Measurements from ENCODE around the gene HSPA12A. TPM values are rescaled to one million over a fixed set of nuclear protein-coding genes. Genes with fewer than 3 reads are reported as not detected.

The HSPA12A gene
- total and polyA plus RNA-seq, 4 donors = 2.0 to 9.8 (median 5.0) TPM

DNA sequence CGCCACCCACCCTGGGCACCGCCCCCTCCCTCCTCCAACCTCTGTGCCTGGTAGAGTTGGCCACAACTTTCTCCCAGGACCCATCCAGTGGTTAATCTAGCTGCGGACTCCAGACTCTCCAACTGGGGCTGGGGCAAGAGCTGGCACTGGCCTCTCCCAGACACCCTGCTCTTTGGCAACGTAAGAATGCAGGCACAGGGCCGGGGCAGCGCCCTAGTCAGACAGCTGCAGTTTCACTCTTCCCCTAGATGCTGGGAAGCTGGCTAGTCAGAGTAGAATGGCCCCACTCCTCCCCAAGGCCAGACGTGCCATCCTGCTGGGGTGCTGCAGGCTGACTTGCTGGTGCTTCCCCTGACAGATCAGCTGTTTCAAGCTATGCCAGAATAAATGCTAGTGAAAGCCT lies 22.1 kb downstream of the HSPA12A start:
- no peak overlapping the region for H3K27ac ChIP-seq (ENCODE audit: low read depth in 1 of 2, low read length in 1 of 2)
- no peak overlapping the region for H3K9ac ChIP-seq (ENCODE audit: insufficient read depth in 1 of 2, low read length in 2 of 2)
- no peaks in the 10 kb centered on the region for H3K9me3 ChIP-seq (ENCODE audit: control insufficient read depth in 4 of 4, insufficient read depth in 3 of 4, low read length in 3 of 4)
- no peak for TF ChIP-seq CTCF (IDR thresholded peaks at IDR 0.05; ENCODE audit: control extremely low read depth, extremely low read depth)
- no peak for ATAC-seq (ENCODE audit: insufficient read depth, low FRiP score)
- H3K4me1 ChIP-seq (ENCODE audit: control insufficient read depth in 5 of 5, insufficient read depth in 5 of 5, low read length in 5 of 5) = peaks cover 0 to 21% (median 6%) of the 10 kb centered on the region in 5 donors
- DNase-seq = no peak
- no peaks in the 10 kb centered on the region for H3K27me3 ChIP-seq (ENCODE audit: control insufficient read depth in 3 of 3, insufficient read depth in 3 of 3, low read length in 2 of 3)
- H3K4me3 ChIP-seq = no peak overlapping the region
- H3K36me3 ChIP-seq (ENCODE audit: control insufficient read depth in 4 of 4, insufficient read depth in 4 of 4, low read length in 4 of 4) = no peaks in the 10 kb centered on the region
- WGBS, 2 donors = 70 to 80% methylated on average over 7 of the region's 7 CpGs

DNA sequence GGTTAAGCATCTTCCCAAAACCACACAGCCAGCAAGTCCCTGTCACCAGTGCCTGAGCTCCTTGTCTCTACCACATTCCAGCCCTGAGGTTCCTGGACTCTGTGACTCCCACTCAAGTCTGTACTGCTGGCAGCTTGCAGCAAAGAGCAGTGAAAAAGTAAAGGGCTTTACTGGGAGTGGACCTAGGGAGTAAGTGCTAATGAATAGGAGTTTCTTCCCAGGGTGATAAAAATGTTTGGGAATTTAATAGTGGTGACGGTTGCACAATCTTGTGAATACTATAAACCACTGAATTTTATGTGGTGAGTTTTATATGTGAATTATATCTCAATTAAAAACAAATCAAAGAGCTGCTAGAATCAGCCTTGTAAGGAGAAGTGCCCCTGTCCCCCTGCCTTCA lies 22.6 kb downstream of the HSPA12A start:
- H3K36me3 ChIP-seq (ENCODE audit: control insufficient read depth in 4 of 4, insufficient read depth in 4 of 4, low read length in 4 of 4) = no peaks in the 10 kb centered on the region
- no peak overlapping the region for H3K4me3 ChIP-seq
- no peak for ATAC-seq (ENCODE audit: insufficient read depth, low FRiP score)
- no peaks in the 10 kb centered on the region for H3K27me3 ChIP-seq (ENCODE audit: control insufficient read depth in 3 of 3, insufficient read depth in 3 of 3, low read length in 2 of 3)
- no peak for DNase-seq
- no peaks in the 10 kb centered on the region for H3K9me3 ChIP-seq (ENCODE audit: control insufficient read depth in 4 of 4, insufficient read depth in 3 of 4, low read length in 3 of 4)
- peaks cover 0 to 21% (median 6%) of the 10 kb centered on the region in 5 donors for H3K4me1 ChIP-seq (ENCODE audit: control insufficient read depth in 5 of 5, insufficient read depth in 5 of 5, low read length in 5 of 5)
- TF ChIP-seq CTCF (IDR thresholded peaks at IDR 0.05; ENCODE audit: control extremely low read depth, extremely low read depth) = no peak
- no peak overlapping the region for H3K27ac ChIP-seq (ENCODE audit: low read depth in 1 of 2, low read length in 1 of 2)
- no peak overlapping the region for H3K9ac ChIP-seq (ENCODE audit: insufficient read depth in 1 of 2, low read length in 2 of 2)
- 83 to 88% methylated on average over 1 of the region's 1 CpG for WGBS, 2 donors

DNA sequence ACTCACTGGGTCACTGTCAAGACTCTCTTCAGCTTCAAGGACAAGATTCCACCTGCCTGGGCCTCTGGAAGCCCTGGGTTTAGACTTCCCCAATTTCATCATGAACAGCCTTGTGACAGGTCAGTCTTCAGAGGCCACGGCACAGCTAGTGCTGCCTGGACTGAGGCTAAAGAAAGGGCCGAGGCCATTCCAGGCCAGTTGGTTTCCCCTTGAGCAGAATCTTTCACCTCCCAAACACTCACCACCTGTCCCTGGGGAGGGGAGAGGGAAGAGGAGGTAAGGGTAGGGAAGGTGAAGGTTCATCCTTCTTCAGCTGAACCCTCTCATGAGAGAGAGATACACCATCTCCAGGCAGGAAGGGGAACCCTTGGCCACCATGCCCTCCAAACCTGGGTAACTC lies 24.3 kb downstream of the HSPA12A start:
- no peak for TF ChIP-seq CTCF (IDR thresholded peaks at IDR 0.05; ENCODE audit: control extremely low read depth, extremely low read depth)
- H3K27me3 ChIP-seq (ENCODE audit: control insufficient read depth in 3 of 3, insufficient read depth in 3 of 3, low read length in 2 of 3) = no peaks in the 10 kb centered on the region
- no peak overlapping the region for H3K27ac ChIP-seq (ENCODE audit: low read depth in 1 of 2, low read length in 1 of 2)
- ATAC-seq (ENCODE audit: insufficient read depth, low FRiP score) (no peak), DNase-seq (no peak)
- no peak overlapping the region for H3K4me3 ChIP-seq
- no peaks in the 10 kb centered on the region for H3K36me3 ChIP-seq (ENCODE audit: control insufficient read depth in 4 of 4, insufficient read depth in 4 of 4, low read length in 4 of 4)
- 85 to 89% methylated on average over 2 of the region's 2 CpGs for WGBS, 2 donors
- H3K9ac ChIP-seq (ENCODE audit: insufficient read depth in 1 of 2, low read length in 2 of 2) = no peak overlapping the region
- no peaks in the 10 kb centered on the region for H3K9me3 ChIP-seq (ENCODE audit: control insufficient read depth in 4 of 4, insufficient read depth in 3 of 4, low read length in 3 of 4)
- peaks cover 0 to 19% (median 6%) of the 10 kb centered on the region in 5 donors for H3K4me1 ChIP-seq (ENCODE audit: control insufficient read depth in 5 of 5, insufficient read depth in 5 of 5, low read length in 5 of 5)

DNA sequence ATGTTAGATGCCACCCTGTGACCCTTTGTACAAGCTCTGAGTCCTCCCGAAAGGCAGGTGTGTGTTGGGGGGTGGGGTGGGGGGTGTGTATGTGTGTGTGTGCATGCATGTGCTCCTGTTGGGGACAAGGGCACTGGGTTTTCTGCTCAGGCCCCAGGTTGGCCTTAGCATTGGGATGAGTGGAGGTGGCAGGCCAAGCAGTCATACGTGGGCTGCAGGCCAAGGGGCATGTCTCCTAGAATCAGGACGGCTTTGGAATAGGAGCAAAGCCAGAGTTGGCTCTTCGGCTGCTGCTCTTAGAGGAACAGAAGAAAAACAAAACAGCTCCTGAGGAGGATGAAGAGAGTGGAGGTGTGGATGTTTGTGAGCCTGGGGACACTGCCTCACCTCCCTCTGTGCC lies 26.0 kb downstream of the HSPA12A start:
- Histone ChIP-seq H3K36me3 (ENCODE audit: control insufficient read depth in 4 of 4, insufficient read depth in 4 of 4, low read length in 4 of 4) (no peaks in the 10 kb centered on the region), H3K9me3 (ENCODE audit: control insufficient read depth in 4 of 4, insufficient read depth in 3 of 4, low read length in 3 of 4) (no peaks in the 10 kb centered on the region), H3K4me3 (no peak overlapping the region), H3K4me1 (ENCODE audit: control insufficient read depth in 5 of 5, insufficient read depth in 5 of 5, low read length in 5 of 5) (peaks cover 0 to 7% (median 6%) of the 10 kb centered on the region in 5 donors), H3K27me3 (ENCODE audit: control insufficient read depth in 3 of 3, insufficient read depth in 3 of 3, low read length in 2 of 3) (no peaks in the 10 kb centered on the region), H3K9ac (ENCODE audit: insufficient read depth in 1 of 2, low read length in 2 of 2) (no peak overlapping the region), H3K27ac (ENCODE audit: low read depth in 1 of 2, low read length in 1 of 2) (no peak overlapping the region)
- DNase-seq (no peak), ATAC-seq (ENCODE audit: insufficient read depth, low FRiP score) (no peak)
- WGBS, 2 donors = 69 to 89% methylated on average over 4 of the region's 4 CpGs
- no peak for TF ChIP-seq CTCF (IDR thresholded peaks at IDR 0.05; ENCODE audit: control extremely low read depth, extremely low read depth)
